SK-N-SH (cell line): Measurements from ENCODE around the gene NEU4. TPM values are rescaled to one million over a fixed set of nuclear protein-coding genes. Genes with fewer than 3 reads are reported as not detected.
A peak's percentile ranks its signal among the peaks of the same experiment; 100 is the strongest.

Source experiments
- CTCF ChIA-PET: fragments of 300-600, 350-600 bp; formaldehyde crosslinking; extraction: SDS; loops from one replicate; lab custom pipeline; 2021; lab: Yijun Ruan, JAX
- POLR2A ChIA-PET: fragments of 350-600 bp; sonication (Branson Sonifier 250); formaldehyde crosslinking; extraction: SDS; loops from one replicate; lab custom pipeline; 2020; ENCODE audit warnings: antibody characterized with exemption, inconsistent platforms; lab: Yijun Ruan, JAX
- DNase-seq: peaks from one replicate; pipeline ENCODE4 v3.0.0; 2012
- H2AFZ ChIP-seq: fragments of 200-600 bp; sonication (generic); 2 replicates; pipeline ENCODE4 v1.8.1; 2016; ENCODE audit warnings: antibody characterized with exemption, mild to moderate bottlenecking, low read depth
- H3F3A ChIP-seq: fragments of 200-600 bp; sonication (generic); replicated peaks from 2 replicates; pipeline ENCODE3; 2016; ENCODE audit warnings: antibody characterized with exemption, mild to moderate bottlenecking; ENCODE audit not compliant: insufficient read depth
- H3K27ac ChIP-seq, 2 experiments: fragments of 200-500 bp in 1 of 2; fragments of 200-600 bp in 1 of 2; sonication (Bioruptor generic) in 1 of 2; sonication (generic), shearing (Covaris generic) in 1 of 2; 2 replicates each; pipeline versions ENCODE4 v1.5.1 to v1.6.1; 2014 to 2016; ENCODE audit warnings: low read depth in 2 of 2, inconsistent platforms in 1 of 2, low read length in 1 of 2, mild to moderate bottlenecking in 1 of 2, mixed read lengths in 1 of 2
- H3K27me3 ChIP-seq: fragments of 200-600 bp; sonication (generic), shearing (Covaris generic); 2 replicates; pipeline ENCODE4 v1.6.1; 2016; ENCODE audit warnings: mixed run types; ENCODE audit not compliant: insufficient read depth
- H3K36me3 ChIP-seq, 2 experiments: fragments of 200-500 bp in 1 of 2; fragments of 200-600 bp in 1 of 2; sonication (Bioruptor generic) in 1 of 2; sonication (generic) in 1 of 2; replicated peaks in 1 of 2; 2 replicates each; pipeline versions ENCODE3 to v1.5.1; 2014 to 2016; ENCODE audit warnings: low read length in 1 of 2, mild to moderate bottlenecking in 1 of 2; ENCODE audit not compliant: insufficient read depth in 2 of 2, control insufficient read depth in 1 of 2
- H3K4me1 ChIP-seq, 2 experiments: fragments of 200-500 bp in 1 of 2; fragments of 200-600 bp in 1 of 2; sonication (Bioruptor generic) in 1 of 2; sonication (generic), shearing (Covaris generic) in 1 of 2; 2 replicates each; pipeline versions ENCODE4 v1.5.1 to v1.6.1; 2014 to 2016; ENCODE audit warnings: low read depth in 1 of 2, low read length in 1 of 2, mixed run types in 1 of 2; ENCODE audit not compliant: insufficient read depth in 2 of 2, control insufficient read depth in 1 of 2
- H3K4me2 ChIP-seq: fragments of 200-600 bp; sonication (generic), shearing (Covaris generic); 2 replicates; pipeline ENCODE4 v1.6.1; 2017; ENCODE audit warnings: mixed run types
- H3K4me3 ChIP-seq, 2 experiments: fragments of 200-500 bp in 1 of 2; fragments of 200-600 bp in 1 of 2; sonication (Bioruptor generic) in 1 of 2; sonication (generic), shearing (Covaris generic) in 1 of 2; 2 replicates each; pipeline versions ENCODE4 v1.5.1 to v1.8.1; 2014 to 2016; ENCODE audit warnings: low read depth in 2 of 2, inconsistent platforms in 1 of 2, low read length in 1 of 2, mild to moderate bottlenecking in 1 of 2, mixed read lengths in 1 of 2, moderate library complexity in 1 of 2
- H3K79me2 ChIP-seq: fragments of 200-600 bp; sonication (generic); 2 replicates; pipeline ENCODE4 v1.8.1; 2017; ENCODE audit warnings: mild to moderate bottlenecking; ENCODE audit not compliant: insufficient read depth
- H3K9ac ChIP-seq: fragments of 200-600 bp; sonication (generic); 2 replicates; pipeline ENCODE4 v1.6.1; 2017; ENCODE audit warnings: mixed run types
- H3K9me2 ChIP-seq: fragments of 200-600 bp; sonication (generic); 2 replicates; pipeline ENCODE4 v1.6.1; 2017; ENCODE audit warnings: mixed run types
- H3K9me3 ChIP-seq: fragments of 200-600 bp; sonication (generic); 2 replicates; pipeline ENCODE4 v1.6.1; 2017; ENCODE audit warnings: mixed run types, mild to moderate bottlenecking, moderate library complexity
- H4K20me1 ChIP-seq: fragments of 200-600 bp; sonication (generic); 2 replicates; pipeline ENCODE4 v1.6.1; 2017; ENCODE audit warnings: mild to moderate bottlenecking, mixed run types; ENCODE audit not compliant: insufficient read depth
- FOXJ3 ChIP-seq: sonication (generic); formaldehyde crosslinking; IDR thresholded peaks from 2 replicates; pipeline ENCODE4 v1.5.1; 2020; ENCODE audit warnings: mild to moderate bottlenecking, missing genetic modification reagents
- NRF1 ChIP-seq: IDR thresholded peaks from 2 replicates; pipeline ENCODE4 v1.6.1; 2012; ENCODE audit warnings: low read depth, mild to moderate bottlenecking, low read length
- RFX5 ChIP-seq: IDR thresholded peaks from 2 replicates; pipeline ENCODE4 v1.6.1; 2012; ENCODE audit warnings: mild to moderate bottlenecking, improper control_type of control experiment, low read length
- WGBS: methylation state at CpG from one replicate; pipeline ENCODE4 v1.1.6; 2017; ENCODE audit warnings: low lambda C conversion rate; 5-methylcytosine and 5-hydroxymethylcytosine counted together
- polyA plus RNA-seq, 3 experiments: library from polyadenylated mRNA; depleted of rRNA; stranded (reverse); fragments of >200 nt; gene quantifications; 2 replicates each; pipeline ENCODE4 v1.2.3, GENCODE V29; 2012
- TF ChIP-seq, protein P1 (sequence below): IDR thresholded peaks from 2 replicates; pipeline ENCODE4 v1.4.0; 2012; ENCODE audit warnings: low read depth, borderline replicate concordance
- TF ChIP-seq, protein P2 (sequence below): IDR thresholded peaks from 2 replicates; pipeline ENCODE4 v1.6.1; 2012; ENCODE audit warnings: mild to moderate bottlenecking, low read depth, low read length, moderate library complexity

NEU4 gene
- polyA plus RNA-seq, 1 of the 3 experiments (the other 2 are of a cell fraction): 0.05 TPM

DNA sequence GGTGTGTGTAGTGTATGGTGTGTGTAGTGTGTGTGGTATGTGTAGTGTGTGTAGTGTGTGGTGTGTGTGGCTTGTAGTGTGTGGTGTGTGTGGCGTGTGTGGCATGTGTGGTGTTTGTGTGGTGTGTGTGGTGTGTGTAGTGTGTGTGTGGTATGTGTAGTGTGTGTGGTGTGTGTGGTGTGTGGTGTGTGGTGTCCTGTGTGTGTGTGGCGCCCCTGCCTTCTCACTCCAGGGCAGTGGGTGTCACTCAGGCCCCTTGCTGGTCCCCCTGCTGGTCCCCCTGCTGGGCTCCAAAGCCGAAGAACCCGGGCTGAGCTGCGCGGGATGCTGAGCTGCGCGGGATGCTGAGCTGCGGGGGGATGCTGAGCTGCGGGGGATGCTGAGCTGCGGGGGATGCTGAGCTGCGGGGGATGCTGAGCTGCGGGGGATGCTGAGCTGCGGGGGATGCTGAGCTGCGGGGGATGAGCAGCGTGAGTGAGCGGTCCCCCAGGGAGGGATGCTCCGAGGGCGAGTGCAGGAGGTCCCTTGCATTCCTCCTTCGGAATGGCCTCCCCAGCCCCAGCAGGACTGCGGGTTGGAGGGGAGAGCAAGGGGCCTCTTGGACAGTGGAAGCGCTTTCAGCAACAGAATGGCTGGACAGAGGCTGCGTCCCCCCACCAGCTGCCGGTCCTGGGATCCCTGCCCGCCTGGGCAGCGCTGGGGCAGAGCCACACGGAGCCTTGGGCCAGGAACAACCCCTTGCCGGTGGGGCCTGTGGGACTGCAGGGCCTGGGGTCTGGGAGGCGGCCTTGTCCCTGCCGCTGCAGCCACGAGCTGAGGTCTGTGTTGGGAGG lies 57.2 kb downstream of the NEU4 start:
- Histone ChIP-seq H3K27ac (no peak overlapping the region), H3F3A (peaks cover 4% of the 10 kb centered on the region), H3K4me1 (peaks cover 0 to 4% of the 10 kb centered on the region in 2 experiments; a peak in 1 of 4 replicates), H2AFZ (no peak overlapping the region), H3K9me3 (no peaks in the 10 kb centered on the region), H3K4me3 (no peak overlapping the region), H3K36me3 (no peaks in the 10 kb centered on the region), H3K4me2 (no peak overlapping the region), H4K20me1 (no peaks in the 10 kb centered on the region), H3K9ac (no peak overlapping the region), H3K9me2 (no peaks in the 10 kb centered on the region), H3K27me3 (no peaks in the 10 kb centered on the region), H3K79me2 (no peaks in the 10 kb centered on the region)
- POLR2A ChIA-PET: interaction anchor here (0.6 kb wide), 1 partner anchor 350 kb away, joined by 3 read pairs; no protein-coding TSS in a partner anchor
- peak; percentile 82 for DNase-seq
- no peak for TF ChIP-seq RFX5
- TF ChIP-seq, protein P1, sequence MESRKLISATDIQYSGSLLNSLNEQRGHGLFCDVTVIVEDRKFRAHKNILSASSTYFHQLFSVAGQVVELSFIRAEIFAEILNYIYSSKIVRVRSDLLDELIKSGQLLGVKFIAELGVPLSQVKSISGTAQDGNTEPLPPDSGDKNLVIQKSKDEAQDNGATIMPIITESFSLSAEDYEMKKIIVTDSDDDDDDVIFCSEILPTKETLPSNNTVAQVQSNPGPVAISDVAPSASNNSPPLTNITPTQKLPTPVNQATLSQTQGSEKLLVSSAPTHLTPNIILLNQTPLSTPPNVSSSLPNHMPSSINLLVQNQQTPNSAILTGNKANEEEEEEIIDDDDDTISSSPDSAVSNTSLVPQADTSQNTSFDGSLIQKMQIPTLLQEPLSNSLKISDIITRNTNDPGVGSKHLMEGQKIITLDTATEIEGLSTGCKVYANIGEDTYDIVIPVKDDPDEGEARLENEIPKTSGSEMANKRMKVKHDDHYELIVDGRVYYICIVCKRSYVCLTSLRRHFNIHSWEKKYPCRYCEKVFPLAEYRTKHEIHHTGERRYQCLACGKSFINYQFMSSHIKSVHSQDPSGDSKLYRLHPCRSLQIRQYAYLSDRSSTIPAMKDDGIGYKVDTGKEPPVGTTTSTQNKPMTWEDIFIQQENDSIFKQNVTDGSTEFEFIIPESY: no peak
- no peak for TF ChIP-seq NRF1
- TF ChIP-seq FOXJ3: no peak
- TF ChIP-seq, protein P2, sequence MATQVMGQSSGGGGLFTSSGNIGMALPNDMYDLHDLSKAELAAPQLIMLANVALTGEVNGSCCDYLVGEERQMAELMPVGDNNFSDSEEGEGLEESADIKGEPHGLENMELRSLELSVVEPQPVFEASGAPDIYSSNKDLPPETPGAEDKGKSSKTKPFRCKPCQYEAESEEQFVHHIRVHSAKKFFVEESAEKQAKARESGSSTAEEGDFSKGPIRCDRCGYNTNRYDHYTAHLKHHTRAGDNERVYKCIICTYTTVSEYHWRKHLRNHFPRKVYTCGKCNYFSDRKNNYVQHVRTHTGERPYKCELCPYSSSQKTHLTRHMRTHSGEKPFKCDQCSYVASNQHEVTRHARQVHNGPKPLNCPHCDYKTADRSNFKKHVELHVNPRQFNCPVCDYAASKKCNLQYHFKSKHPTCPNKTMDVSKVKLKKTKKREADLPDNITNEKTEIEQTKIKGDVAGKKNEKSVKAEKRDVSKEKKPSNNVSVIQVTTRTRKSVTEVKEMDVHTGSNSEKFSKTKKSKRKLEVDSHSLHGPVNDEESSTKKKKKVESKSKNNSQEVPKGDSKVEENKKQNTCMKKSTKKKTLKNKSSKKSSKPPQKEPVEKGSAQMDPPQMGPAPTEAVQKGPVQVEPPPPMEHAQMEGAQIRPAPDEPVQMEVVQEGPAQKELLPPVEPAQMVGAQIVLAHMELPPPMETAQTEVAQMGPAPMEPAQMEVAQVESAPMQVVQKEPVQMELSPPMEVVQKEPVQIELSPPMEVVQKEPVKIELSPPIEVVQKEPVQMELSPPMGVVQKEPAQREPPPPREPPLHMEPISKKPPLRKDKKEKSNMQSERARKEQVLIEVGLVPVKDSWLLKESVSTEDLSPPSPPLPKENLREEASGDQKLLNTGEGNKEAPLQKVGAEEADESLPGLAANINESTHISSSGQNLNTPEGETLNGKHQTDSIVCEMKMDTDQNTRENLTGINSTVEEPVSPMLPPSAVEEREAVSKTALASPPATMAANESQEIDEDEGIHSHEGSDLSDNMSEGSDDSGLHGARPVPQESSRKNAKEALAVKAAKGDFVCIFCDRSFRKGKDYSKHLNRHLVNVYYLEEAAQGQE: peak; percentile 76
- WGBS: 51% methylated on average over 18 of the region's 31 CpGs
- CTCF ChIA-PET: interaction anchor here (0.9 to 3.3 kb wide), 2 partner anchors 12 to 16 kb away, joined by 3 to 20 read pairs; no protein-coding TSS in a partner anchor

Other genes with a start within 250 kb of the NEU4 start
- gene THAP4, start 172.0 kb upstream of the NEU4 start, polyA plus RNA-seq (2012; rRNA removed): 46.0 and 64.7 TPM in 2 replicates
- 105 and 107 TPM in 2 replicates for gene ATG4B, start 171.5 kb upstream of the NEU4 start, polyA plus RNA-seq (2012; rRNA removed)
- gene DTYMK, start 122.4 kb upstream of the NEU4 start, polyA plus RNA-seq (2012; rRNA removed): 36.3 and 51.1 TPM in 2 replicates
- gene ING5, start 107.2 kb upstream of the NEU4 start, polyA plus RNA-seq (2012; rRNA removed): 56.3 and 62.9 TPM in 2 replicates
- 33.7 and 36.3 TPM in 2 replicates for gene D2HGDH, start 74.6 kb upstream of the NEU4 start, polyA plus RNA-seq (2012; rRNA removed)
- gene GAL3ST2, start 32.4 kb upstream of the NEU4 start, polyA plus RNA-seq (2012; rRNA removed): 0.10 and 0.15 TPM in 2 replicates
- gene PDCD1, start 49.7 kb downstream of the NEU4 start, polyA plus RNA-seq (2012; rRNA removed): not detected in 2 replicates
- gene RTP5, start 60.5 kb downstream of the NEU4 start, polyA plus RNA-seq (2012; rRNA removed): not detected in 2 replicates